Measurements from ENCODE around the gene CPEB3. TPM values are rescaled to one million over a fixed set of nuclear protein-coding genes. Genes with fewer than 3 reads are reported as not detected.

The CPEB3 gene
- total RNA-seq, 1 donor from 2014 or later, result 2.2 TPM

DNA sequence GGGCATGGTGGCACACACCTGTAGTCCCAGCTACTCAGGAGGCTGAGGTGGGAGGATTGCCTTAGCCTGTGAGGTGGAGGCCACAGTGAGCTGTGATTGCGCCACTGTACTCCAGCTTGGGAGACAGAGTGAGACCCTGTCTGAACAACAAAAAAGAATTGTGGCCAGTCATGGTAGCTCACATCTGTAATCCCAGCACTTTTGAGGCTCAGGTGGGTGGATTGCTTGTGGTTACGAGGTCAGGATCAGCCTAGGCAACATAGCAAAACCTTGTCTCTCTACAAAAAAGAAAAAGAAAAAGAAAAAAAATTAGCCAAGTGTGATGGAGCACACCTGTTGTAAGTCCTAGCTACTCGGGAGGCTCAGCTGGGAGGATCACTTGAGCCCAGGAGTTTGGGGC lies 22.9 kb upstream of the CPEB3 start:
- no peak overlapping the region for H3K9ac ChIP-seq
- peaks cover 24% of the 10 kb centered on the region for H3K36me3 Mint-ChIP-seq
- peaks cover 85% of the 10 kb centered on the region for H3K79me2 ChIP-seq (ENCODE audit: low read depth)

DNA sequence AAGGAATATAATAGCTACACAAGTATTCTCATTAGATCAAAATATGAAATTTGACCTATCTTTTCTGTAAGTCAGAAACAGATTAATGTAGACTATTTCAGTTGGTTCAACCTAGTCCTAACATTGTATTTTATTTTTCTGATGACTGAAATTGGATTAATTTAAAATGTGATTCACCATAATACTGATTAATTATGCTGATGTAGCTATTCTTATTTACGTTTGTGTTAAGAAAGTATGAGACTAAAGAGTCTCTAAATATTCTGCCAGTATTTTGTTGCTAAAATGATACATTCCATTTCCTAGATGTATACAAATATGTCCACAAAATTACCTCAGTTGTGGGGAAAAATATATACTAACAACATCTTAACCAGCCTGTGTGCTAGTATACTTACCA lies 18.4 kb upstream of the CPEB3 start:
- H3K27ac ChIP-seq, result no peak overlapping the region
- Mint-ChIP-seq H3K27me3 (ENCODE audit: insufficient read depth, low read depth) (peaks cover 3% of the 10 kb centered on the region), H3K4me3 (no peak overlapping the region), H3K9me3 (no peaks in the 10 kb centered on the region), H3K27ac (no peak overlapping the region), H3K4me1 (peaks cover 8% of the 10 kb centered on the region), H3K36me3 (peaks cover 19% of the 10 kb centered on the region)
- no peak overlapping the region for H2AFZ ChIP-seq (replicated peaks)
- H3K4me3 ChIP-seq, result no peak overlapping the region
- no peak for DNase-seq (ENCODE audit: low spot score)
- H3K9ac ChIP-seq, result no peak overlapping the region
- no peak overlapping the region for H3K4me2 ChIP-seq
- no peaks in the 10 kb centered on the region for H3F3A ChIP-seq (ENCODE audit: low read depth)
- H3K27me3 ChIP-seq, result no peaks in the 10 kb centered on the region
- H3K79me2 ChIP-seq (ENCODE audit: low read depth), result peaks cover 91% of the 10 kb centered on the region
- H3K36me3 ChIP-seq, result peaks cover 19% of the 10 kb centered on the region
- peaks cover 74% of the 10 kb centered on the region for H4K20me1 ChIP-seq (ENCODE audit: low read depth)
- no peaks in the 10 kb centered on the region for H3K9me3 ChIP-seq (ENCODE audit: low read depth)
- peaks cover 21% of the 10 kb centered on the region for H3K4me1 ChIP-seq
- no peak for TF ChIP-seq EZH2 (IDR thresholded peaks at IDR 0.05)

More for the DNA sequence above, 22.9 kb upstream of the CPEB3 start:
- no peaks in the 10 kb centered on the region for H3K4me1 Mint-ChIP-seq
- H4K20me1 ChIP-seq (ENCODE audit: low read depth), result peaks cover 46% of the 10 kb centered on the region
- no peaks in the 10 kb centered on the region for H3K27me3 Mint-ChIP-seq (ENCODE audit: insufficient read depth, low read depth)
- TF ChIP-seq, protein P1, sequence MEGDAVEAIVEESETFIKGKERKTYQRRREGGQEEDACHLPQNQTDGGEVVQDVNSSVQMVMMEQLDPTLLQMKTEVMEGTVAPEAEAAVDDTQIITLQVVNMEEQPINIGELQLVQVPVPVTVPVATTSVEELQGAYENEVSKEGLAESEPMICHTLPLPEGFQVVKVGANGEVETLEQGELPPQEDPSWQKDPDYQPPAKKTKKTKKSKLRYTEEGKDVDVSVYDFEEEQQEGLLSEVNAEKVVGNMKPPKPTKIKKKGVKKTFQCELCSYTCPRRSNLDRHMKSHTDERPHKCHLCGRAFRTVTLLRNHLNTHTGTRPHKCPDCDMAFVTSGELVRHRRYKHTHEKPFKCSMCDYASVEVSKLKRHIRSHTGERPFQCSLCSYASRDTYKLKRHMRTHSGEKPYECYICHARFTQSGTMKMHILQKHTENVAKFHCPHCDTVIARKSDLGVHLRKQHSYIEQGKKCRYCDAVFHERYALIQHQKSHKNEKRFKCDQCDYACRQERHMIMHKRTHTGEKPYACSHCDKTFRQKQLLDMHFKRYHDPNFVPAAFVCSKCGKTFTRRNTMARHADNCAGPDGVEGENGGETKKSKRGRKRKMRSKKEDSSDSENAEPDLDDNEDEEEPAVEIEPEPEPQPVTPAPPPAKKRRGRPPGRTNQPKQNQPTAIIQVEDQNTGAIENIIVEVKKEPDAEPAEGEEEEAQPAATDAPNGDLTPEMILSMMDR (IDR thresholded peaks at IDR 0.05), result no peak
- TF ChIP-seq EZH2phosphoT487 (IDR thresholded peaks at IDR 0.05), result no peak
- no peak for TF ChIP-seq EZH2 (IDR thresholded peaks at IDR 0.05)
- no peak overlapping the region for H3K27ac Mint-ChIP-seq
- no peaks in the 10 kb centered on the region for H3F3A ChIP-seq (ENCODE audit: low read depth)
- peaks cover 12% of the 10 kb centered on the region for H3K4me1 ChIP-seq
- peaks cover 19% of the 10 kb centered on the region for H3K36me3 ChIP-seq
- H3K27me3 ChIP-seq, result no peaks in the 10 kb centered on the region
- no peak overlapping the region for H3K4me2 ChIP-seq
- H3K9me3 ChIP-seq (ENCODE audit: low read depth), result no peaks in the 10 kb centered on the region
- H2AFZ ChIP-seq (replicated peaks), result no peak overlapping the region
- H3K27ac ChIP-seq, result no peak overlapping the region
- H3K4me3 Mint-ChIP-seq, result no peak overlapping the region
- H3K4me3 ChIP-seq, result no peak overlapping the region
- no peaks in the 10 kb centered on the region for H3K9me3 Mint-ChIP-seq
- no peak for DNase-seq (ENCODE audit: low spot score)

DNA sequence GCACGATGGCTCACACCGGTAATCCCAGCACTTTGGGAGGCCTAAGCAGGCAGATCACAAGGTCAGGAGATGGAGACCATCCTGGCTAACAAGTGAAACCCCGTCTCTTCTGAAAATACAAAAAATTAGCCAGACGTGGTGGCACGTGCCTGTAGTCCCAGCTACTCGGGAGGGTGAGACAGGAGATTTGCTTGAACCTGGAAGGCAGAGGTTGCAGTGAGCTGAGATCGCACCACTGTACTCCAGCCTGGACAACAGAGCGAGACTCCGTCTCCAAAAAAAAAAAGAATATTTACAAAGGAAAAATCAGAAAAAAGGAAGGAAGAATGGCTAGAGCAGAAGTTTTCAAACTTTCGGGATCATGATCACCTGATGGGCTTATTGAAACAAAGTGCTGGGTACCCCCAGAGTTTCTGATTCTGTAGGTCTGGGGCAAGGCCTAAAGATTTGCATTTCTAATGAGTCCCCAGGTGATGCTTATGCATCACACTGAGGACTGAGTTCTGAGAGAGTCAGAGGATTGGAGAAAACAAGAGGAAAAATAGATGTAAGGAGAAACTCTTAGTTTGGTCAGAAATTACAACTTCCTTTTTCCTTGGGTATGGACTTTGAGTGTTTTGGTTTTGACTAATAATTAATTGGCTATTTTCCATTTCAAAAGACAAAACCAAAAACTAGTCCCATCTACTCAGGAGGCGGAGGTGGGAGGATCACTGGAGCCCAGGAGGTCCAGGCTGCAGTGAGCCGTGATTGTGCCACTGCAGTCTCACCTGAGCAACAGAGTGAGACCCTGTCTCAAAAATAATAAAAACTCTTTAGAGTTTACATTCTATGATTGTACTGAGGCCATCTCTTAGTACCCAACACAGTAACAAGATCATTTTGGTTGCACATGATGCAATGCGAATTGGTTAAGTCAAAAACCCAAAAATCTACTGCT lies 14.5 kb upstream of the CPEB3 start:
- no peaks in the 10 kb centered on the region for H3K9me3 ChIP-seq (ENCODE audit: low read depth)
- Mint-ChIP-seq H3K27ac (no peak overlapping the region), H3K36me3 (peaks cover 6% of the 10 kb centered on the region), H3K9me3 (no peaks in the 10 kb centered on the region), H3K4me3 (no peak overlapping the region), H3K4me1 (peaks cover 17% of the 10 kb centered on the region), H3K27me3 (ENCODE audit: insufficient read depth, low read depth) (peaks cover 3% of the 10 kb centered on the region)
- H3K79me2 ChIP-seq (ENCODE audit: low read depth), result peaks cover 100% of the 10 kb centered on the region
- no peaks in the 10 kb centered on the region for H3K27me3 ChIP-seq
- no peaks in the 10 kb centered on the region for H3F3A ChIP-seq (ENCODE audit: low read depth)
- TF ChIP-seq EZH2phosphoT487 (IDR thresholded peaks at IDR 0.05) (no peak), EZH2 (IDR thresholded peaks at IDR 0.05) (no peak)
- TF ChIP-seq, protein P1 (IDR thresholded peaks at IDR 0.05), result no peak
- H2AFZ ChIP-seq (replicated peaks), result no peak overlapping the region
- no peak overlapping the region for H3K27ac ChIP-seq
- H3K4me1 ChIP-seq, result peaks cover 35% of the 10 kb centered on the region
- H3K4me2 ChIP-seq, result no peak overlapping the region
- peaks cover 97% of the 10 kb centered on the region for H4K20me1 ChIP-seq (ENCODE audit: low read depth)
- no peak overlapping the region for H3K9ac ChIP-seq
- no peaks in the 10 kb centered on the region for H3K36me3 ChIP-seq
- H3K4me3 ChIP-seq, result no peak overlapping the region
- no peak for DNase-seq (ENCODE audit: low spot score)

DNA sequence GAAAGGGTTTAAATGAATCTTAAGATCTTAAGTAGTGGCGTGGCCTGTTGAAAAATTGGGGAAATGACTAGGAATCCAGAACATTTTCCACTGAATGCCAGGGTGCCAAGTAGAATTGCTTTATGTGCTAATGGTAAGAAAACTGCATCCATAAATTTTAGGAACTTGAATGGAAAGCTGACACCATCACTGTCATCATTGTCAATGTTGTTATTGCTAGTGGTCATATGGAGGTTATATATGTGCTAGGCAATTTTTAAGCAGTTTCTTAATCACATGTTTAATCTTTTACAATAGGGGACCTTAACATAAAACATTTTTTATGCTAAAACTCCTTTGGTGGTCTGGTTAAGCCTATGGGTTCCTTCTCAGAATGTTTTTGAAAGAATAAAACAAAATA lies 13.2 kb upstream of the CPEB3 start:
- no peaks in the 10 kb centered on the region for H3K27me3 ChIP-seq

More for the DNA sequence above, 13.2 kb upstream of the CPEB3 start:
- H2AFZ ChIP-seq (replicated peaks), result no peak overlapping the region
- no peaks in the 10 kb centered on the region for H3K36me3 ChIP-seq
- DNase-seq (ENCODE audit: low spot score), result no peak
- Mint-ChIP-seq H3K4me3 (no peak overlapping the region), H3K27me3 (ENCODE audit: insufficient read depth, low read depth) (peaks cover 3% of the 10 kb centered on the region), H3K27ac (no peak overlapping the region), H3K36me3 (peaks cover 6% of the 10 kb centered on the region), H3K4me1 (peaks cover 17% of the 10 kb centered on the region), H3K9me3 (no peaks in the 10 kb centered on the region)
- peaks cover 25% of the 10 kb centered on the region for H3K4me1 ChIP-seq
- no peaks in the 10 kb centered on the region for H3F3A ChIP-seq (ENCODE audit: low read depth)
- no peaks in the 10 kb centered on the region for H3K9me3 ChIP-seq (ENCODE audit: low read depth)
- H4K20me1 ChIP-seq (ENCODE audit: low read depth), result peaks cover 97% of the 10 kb centered on the region
- H3K27ac ChIP-seq, result no peak overlapping the region
- H3K4me3 ChIP-seq, result no peak overlapping the region
- peak overlapping the region; percentile 34 for H3K4me2 ChIP-seq
- H3K79me2 ChIP-seq (ENCODE audit: low read depth), result peaks cover 100% of the 10 kb centered on the region
- no peak overlapping the region for H3K9ac ChIP-seq
- TF ChIP-seq, protein P1 (IDR thresholded peaks at IDR 0.05), result no peak
- no peak for TF ChIP-seq EZH2 (IDR thresholded peaks at IDR 0.05)
- no peak for TF ChIP-seq EZH2phosphoT487 (IDR thresholded peaks at IDR 0.05)

Measured in neural progenitor cell (in vitro differentiated cells).